MCF 10A (cell line): Measurements from ENCODE around the gene ERCC6L2. TPM values are rescaled to one million over a fixed set of nuclear protein-coding genes. Genes with fewer than 3 reads are reported as not detected.

Experiments
- BruUV-seq: library from RNA; stranded (reverse); fragments of 400-500 nt; replicated peaks from 2 replicates; lab custom pipeline; 2021; lab: Mats Ljungman, UMichigan
- CTCF ChIA-PET: fragments of 300-600 bp; sonication (Branson Sonifier 250); formaldehyde crosslinking; extraction: SDS; loops from one replicate; lab custom pipeline; 2021; ENCODE audit warnings: antibody characterized with exemption, inconsistent platforms; lab: Yijun Ruan, JAX
- POLR2A ChIA-PET: fragments of 300-600, 350-650 bp; sonication (Branson Sonifier 250); formaldehyde crosslinking; extraction: SDS; loops from one replicate; lab custom pipeline; 2020; ENCODE audit warnings: antibody characterized with exemption, inconsistent platforms; lab: Yijun Ruan, JAX
- DNase-seq: peaks from one replicate; pipeline ENCODE4 v3.0.0-alpha.2; 2018; ENCODE audit not compliant: unreplicated experiment
- H3K27ac Mint-ChIP-seq: one replicate; pipeline ENCODE4 v1.8.0; 2022; ENCODE audit warnings: mild to moderate bottlenecking, low read depth, mixed read lengths; ENCODE audit not compliant: unreplicated experiment
- H3K27me3 Mint-ChIP-seq: one replicate; pipeline ENCODE4 v1.8.0; 2022; ENCODE audit warnings: mixed read lengths; ENCODE audit not compliant: insufficient read depth, unreplicated experiment
- H3K36me3 Mint-ChIP-seq: one replicate; pipeline ENCODE4 v1.8.0; 2022; ENCODE audit warnings: mild to moderate bottlenecking, moderate library complexity, mixed read lengths; ENCODE audit not compliant: insufficient read depth, unreplicated experiment
- H3K4me1 Mint-ChIP-seq: one replicate; pipeline ENCODE4 v1.8.0; 2022; ENCODE audit warnings: mixed read lengths; ENCODE audit not compliant: insufficient read depth, unreplicated experiment
- H3K4me3 Mint-ChIP-seq: one replicate; pipeline ENCODE4 v1.8.0; 2022; ENCODE audit warnings: mild to moderate bottlenecking, moderate library complexity, mixed read lengths; ENCODE audit not compliant: unreplicated experiment
- H3K9me3 Mint-ChIP-seq: one replicate; pipeline ENCODE4 v1.8.0; 2022; ENCODE audit warnings: mixed read lengths; ENCODE audit not compliant: unreplicated experiment
- intact Hi-C: fragments of 100-400 bp; cut with micrococcal nuclease; formaldehyde crosslinking; loops from 2 replicates; pipeline ENCODE4 v1.14.1; 2022
- total RNA-seq: library from RNA; stranded (reverse); gene quantifications from 2 replicates; pipeline ENCODE4 v1.2.3, GENCODE V29; 2022
- TF ChIP-seq, protein P1 (sequence below): fragments of 200-600 bp; IDR thresholded peaks from one replicate; pipeline ENCODE4 v1.8.0; 2022; ENCODE audit warnings: antibody characterized with exemption, mild to moderate bottlenecking; ENCODE audit not compliant: unreplicated experiment

ERCC6L2 gene
- total RNA-seq, 1 experiment from 2014 or later = 26.9 TPM

DNA sequence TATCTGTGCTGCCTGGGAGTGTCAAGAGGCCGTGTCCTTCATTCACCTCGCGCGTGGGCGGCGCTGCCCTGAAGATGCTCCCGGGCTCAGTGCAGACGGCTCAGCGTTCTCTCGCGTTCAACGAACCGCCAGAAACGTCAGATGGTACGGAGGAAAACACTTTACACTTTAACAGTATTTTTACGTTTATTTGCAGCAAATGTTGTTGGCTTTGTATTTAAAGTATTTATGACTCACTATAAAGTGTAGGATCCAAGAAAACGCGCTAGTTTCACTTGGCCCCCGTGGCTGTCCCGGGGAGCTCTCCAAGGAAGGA, 544 bp upstream of the ERCC6L2 start:
- Mint-ChIP-seq H3K4me3 (no peak overlapping the region), H3K4me1 (peaks cover 6% of the 10 kb centered on the region), H3K27me3 (no peaks in the 10 kb centered on the region), H3K27ac (no peak overlapping the region), H3K36me3 (peaks cover 26% of the 10 kb centered on the region), H3K9me3 (no peaks in the 10 kb centered on the region)
- TSS peak; percentile 39 for BruUV-seq
- DNase-seq = peak; percentile 51
- POLR2A ChIA-PET = interaction anchor here (0.7 to 5.7 kb wide), 29 partner anchors 8 to 1148 kb away, joined by 3 to 82 read pairs (median 6); partner anchors contain the start of genes AOPEP, FANCC and HABP4
- TF ChIP-seq, protein P1, sequence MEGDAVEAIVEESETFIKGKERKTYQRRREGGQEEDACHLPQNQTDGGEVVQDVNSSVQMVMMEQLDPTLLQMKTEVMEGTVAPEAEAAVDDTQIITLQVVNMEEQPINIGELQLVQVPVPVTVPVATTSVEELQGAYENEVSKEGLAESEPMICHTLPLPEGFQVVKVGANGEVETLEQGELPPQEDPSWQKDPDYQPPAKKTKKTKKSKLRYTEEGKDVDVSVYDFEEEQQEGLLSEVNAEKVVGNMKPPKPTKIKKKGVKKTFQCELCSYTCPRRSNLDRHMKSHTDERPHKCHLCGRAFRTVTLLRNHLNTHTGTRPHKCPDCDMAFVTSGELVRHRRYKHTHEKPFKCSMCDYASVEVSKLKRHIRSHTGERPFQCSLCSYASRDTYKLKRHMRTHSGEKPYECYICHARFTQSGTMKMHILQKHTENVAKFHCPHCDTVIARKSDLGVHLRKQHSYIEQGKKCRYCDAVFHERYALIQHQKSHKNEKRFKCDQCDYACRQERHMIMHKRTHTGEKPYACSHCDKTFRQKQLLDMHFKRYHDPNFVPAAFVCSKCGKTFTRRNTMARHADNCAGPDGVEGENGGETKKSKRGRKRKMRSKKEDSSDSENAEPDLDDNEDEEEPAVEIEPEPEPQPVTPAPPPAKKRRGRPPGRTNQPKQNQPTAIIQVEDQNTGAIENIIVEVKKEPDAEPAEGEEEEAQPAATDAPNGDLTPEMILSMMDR = no peak
- CTCF ChIA-PET = interaction anchor here (0.7 to 0.9 kb wide), 2 partner anchors 253 to 790 kb away, joined by 3 read pairs; no protein-coding TSS in a partner anchor
- intact Hi-C loops = loop anchor here (5.0 kb wide), 1 partner anchor 368 kb away; no protein-coding TSS in a partner anchor

DNA sequence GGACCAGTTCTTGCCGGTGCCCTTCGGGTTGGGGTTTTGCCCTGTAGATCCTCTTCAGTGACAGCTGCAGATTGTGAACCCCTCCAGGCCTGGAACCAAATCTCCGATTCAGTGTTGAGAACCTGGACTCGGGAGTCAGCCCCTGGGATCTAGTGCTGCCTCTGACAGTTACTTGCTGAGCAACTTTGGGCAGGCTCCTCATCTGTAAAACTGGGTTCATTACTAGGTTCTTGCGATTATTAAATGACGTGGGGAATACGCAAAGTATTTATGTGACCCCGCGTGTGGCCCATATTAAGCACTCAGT, 600 bp downstream of the ERCC6L2 start:
- Mint-ChIP-seq H3K27ac (no peak overlapping the region), H3K36me3 (peaks cover 19% of the 10 kb centered on the region), H3K4me3 (no peak overlapping the region), H3K9me3 (no peaks in the 10 kb centered on the region), H3K27me3 (no peaks in the 10 kb centered on the region), H3K4me1 (peaks cover 6% of the 10 kb centered on the region)
- BruUV-seq = TSS peak; percentile 58
- TF ChIP-seq, protein P1 = no peak
- DNase-seq = no peak
- CTCF ChIA-PET = interaction anchor here (0.6 kb wide), 1 partner anchor 108 kb away, joined by 4 read pairs; no protein-coding TSS in a partner anchor
- POLR2A ChIA-PET = interaction anchor here (0.6 to 5.7 kb wide), 22 partner anchors 9 to 566 kb away, joined by 3 to 82 read pairs (median 6); no protein-coding TSS in a partner anchor
- intact Hi-C loops = loop anchor here (2.0 to 5.0 kb wide), 2 partner anchors 149 to 369 kb away; no protein-coding TSS in a partner anchor

DNA sequence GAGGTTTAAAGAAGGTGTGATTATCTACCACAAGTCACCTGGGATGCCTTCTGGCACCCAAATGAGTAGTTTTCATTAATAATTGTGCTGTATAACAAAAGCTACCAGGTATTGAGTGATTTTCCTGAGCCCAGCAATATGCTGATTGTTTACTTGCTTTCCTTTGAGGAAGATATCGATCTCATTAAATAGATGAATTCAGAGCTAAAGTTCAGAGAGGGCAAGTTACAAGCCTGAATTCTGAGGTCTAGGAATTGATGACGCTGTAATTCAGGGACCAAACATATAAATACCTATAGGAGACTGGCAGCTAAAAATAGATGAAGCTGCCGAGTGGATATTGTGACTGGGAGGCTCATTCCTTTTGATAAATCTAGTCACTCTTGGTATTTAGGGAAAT, 1.1 kb downstream of the ERCC6L2 start:
- Mint-ChIP-seq H3K9me3 (no peaks in the 10 kb centered on the region), H3K36me3 (peaks cover 14% of the 10 kb centered on the region), H3K4me3 (no peak overlapping the region), H3K27ac (no peak overlapping the region), H3K4me1 (peaks cover 6% of the 10 kb centered on the region), H3K27me3 (no peaks in the 10 kb centered on the region)
- ChIA-PET CTCF (interaction anchor here (0.6 kb wide), 1 partner anchor 108 kb away, joined by 4 read pairs; no protein-coding TSS in a partner anchor), POLR2A (interaction anchor here (0.6 to 5.7 kb wide), 17 partner anchors 8 to 566 kb away, joined by 3 to 82 read pairs (median 5); no protein-coding TSS in a partner anchor)
- intact Hi-C loops = loop anchor here (2.0 to 5.0 kb wide), 2 partner anchors 150 to 369 kb away; no protein-coding TSS in a partner anchor
- no TSS peak for BruUV-seq
- TF ChIP-seq, protein P1 = no peak
- peak; percentile 18 for DNase-seq

DNA sequence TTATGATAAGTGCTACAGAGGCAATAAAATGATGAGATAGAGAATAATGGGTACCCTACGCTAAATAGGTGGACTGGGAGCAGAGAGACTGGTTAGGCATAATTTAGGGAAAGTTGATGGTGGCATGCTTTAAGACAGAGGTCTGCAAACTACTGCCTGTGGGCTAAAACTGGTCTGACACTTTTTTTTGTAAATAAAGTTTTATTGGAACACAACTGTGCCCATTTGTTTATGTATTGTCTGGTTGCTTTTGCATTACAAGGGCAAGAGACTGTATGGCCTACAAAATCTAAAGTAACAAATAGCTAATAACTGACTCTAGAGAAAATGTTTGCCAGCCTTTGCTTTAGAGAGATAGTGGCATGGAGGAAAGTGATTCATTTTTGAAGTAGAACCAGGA, 2.5 kb downstream of the ERCC6L2 start:
- intact Hi-C loops = loop anchor here (2.0 to 5.0 kb wide), 2 partner anchors 151 to 371 kb away; no protein-coding TSS in a partner anchor
- H3K4me3 Mint-ChIP-seq = no peak overlapping the region

More for the DNA sequence above, 2.5 kb downstream of the ERCC6L2 start:
- TF ChIP-seq, protein P1 = no peak
- DNase-seq = no peak
- ChIA-PET POLR2A (interaction anchor here (5.7 kb wide), 1 partner anchor 22 kb away, joined by 78 read pairs; no protein-coding TSS in a partner anchor), CTCF (interaction anchor here (0.5 to 1.3 kb wide), 3 partner anchors 21 to 700 kb away, joined by 3 read pairs; no protein-coding TSS in a partner anchor)
- Mint-ChIP-seq H3K36me3 (peaks cover under 1% of the 10 kb centered on the region), H3K4me1 (peaks cover 6% of the 10 kb centered on the region), H3K27me3 (no peaks in the 10 kb centered on the region), H3K27ac (no peak overlapping the region), H3K9me3 (no peaks in the 10 kb centered on the region)
- no TSS peak for BruUV-seq
